HG03378 (cell line): ENCODE results near the gene CCSAP.

Experiments
- ATAC-seq: cut with Tn5 transposase; IDR thresholded peaks from one replicate; pipeline ENCODE4 v1.9.1; 2021; ENCODE audit warnings: mild to moderate bottlenecking, moderate library complexity; ENCODE audit not compliant: unreplicated experiment

Gene CCSAP

GRCh38 chr1:229326601-229327000 is 16.2 kb downstream of the CCSAP start:
- no peak for ATAC-seq

GRCh38 chr1:229325853-229326487 is 16.9 kb downstream of the CCSAP start:
- no peak for ATAC-seq

- no peak for ATAC-seq
Measured at GRCh38 chr1:229325401-229325800, 17.4 kb downstream of the CCSAP start.

- ATAC-seq = no peak
Measured at GRCh38 chr1:229323885-229324553, 18.8 kb downstream of the CCSAP start.

GRCh38 chr1:229323201-229323600 is 19.6 kb downstream of the CCSAP start:
- no peak for ATAC-seq

- ATAC-seq = no peak
Measured at GRCh38 chr1:229319487-229319886, 23.4 kb downstream of the CCSAP start.

GRCh38 chr1:229318056-229318455 is 24.8 kb downstream of the CCSAP start:
- no peak for ATAC-seq

- no peak for ATAC-seq
Measured at GRCh38 chr1:229316166-229316565, 26.7 kb downstream of the CCSAP start.

GRCh38 chr1:229310833-229311232 is 32.0 kb downstream of the CCSAP start:
- no peak for ATAC-seq

GRCh38 chr1:229309684-229310083 is 33.2 kb downstream of the CCSAP start:
- no peak for ATAC-seq

- no peak for ATAC-seq
Measured at GRCh38 chr1:229309074-229309473, 33.8 kb downstream of the CCSAP start.

- no peak for ATAC-seq
Measured at GRCh38 chr1:229305392-229305791, 37.5 kb downstream of the CCSAP start.

GRCh38 chr1:229303855-229304254 is 39.0 kb downstream of the CCSAP start:
- no peak for ATAC-seq

GRCh38 chr1:229302740-229303139 is 40.1 kb downstream of the CCSAP start:
- no peak for ATAC-seq

- no peak for ATAC-seq
Measured at GRCh38 chr1:229300099-229300757, 42.6 kb downstream of the CCSAP start.

GRCh38 chr1:229298887-229299503 is 43.9 kb downstream of the CCSAP start:
- ATAC-seq = no peak

GRCh38 chr1:229298420-229298819 is 44.4 kb downstream of the CCSAP start:
- no peak for ATAC-seq

- no peak for ATAC-seq
Measured at GRCh38 chr1:229297746-229298145, 45.1 kb downstream of the CCSAP start.

GRCh38 chr1:229296541-229296941 is 46.3 kb downstream of the CCSAP start:
- no peak for ATAC-seq

GRCh38 chr1:229295745-229296144 is 47.1 kb downstream of the CCSAP start:
- ATAC-seq = no peak

- ATAC-seq = no peak
Measured at GRCh38 chr1:229293528-229294204, 49.2 kb downstream of the CCSAP start.
